HG02885 (cell line): ENCODE data around the gene DDX31.

ENCODE experiments used
- ATAC-seq: cut with Tn5 transposase; IDR thresholded peaks from one replicate; pipeline ENCODE4 v1.9.1; 2021; ENCODE audit warnings: mild to moderate bottlenecking; ENCODE audit not compliant: unreplicated experiment, poor library complexity

DDX31 gene

DNA sequence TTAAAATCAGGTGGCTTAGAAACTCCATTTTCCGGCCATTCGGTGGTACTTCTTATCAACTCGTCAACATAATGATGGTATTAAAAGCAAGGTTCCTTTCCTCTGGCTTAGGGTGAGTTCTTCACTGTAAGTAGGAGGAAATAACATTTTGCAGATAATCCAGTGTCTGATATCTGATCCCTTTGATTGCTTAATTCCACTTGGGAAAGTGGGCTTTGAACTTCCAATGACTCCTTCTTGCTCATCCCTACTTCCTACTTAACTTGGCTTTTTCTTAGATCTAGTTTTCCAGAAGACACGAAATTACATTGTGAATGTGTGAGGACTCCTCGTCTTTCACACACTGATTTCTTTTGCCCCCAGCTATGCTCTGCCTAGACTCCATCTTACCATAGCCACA lies 31.5 kb downstream of the DDX31 start:
- no peak for ATAC-seq

- no peak for ATAC-seq
Measured at GRCh38 chr9:132637801-132638200, 32.0 kb downstream of the DDX31 start.

DNA sequence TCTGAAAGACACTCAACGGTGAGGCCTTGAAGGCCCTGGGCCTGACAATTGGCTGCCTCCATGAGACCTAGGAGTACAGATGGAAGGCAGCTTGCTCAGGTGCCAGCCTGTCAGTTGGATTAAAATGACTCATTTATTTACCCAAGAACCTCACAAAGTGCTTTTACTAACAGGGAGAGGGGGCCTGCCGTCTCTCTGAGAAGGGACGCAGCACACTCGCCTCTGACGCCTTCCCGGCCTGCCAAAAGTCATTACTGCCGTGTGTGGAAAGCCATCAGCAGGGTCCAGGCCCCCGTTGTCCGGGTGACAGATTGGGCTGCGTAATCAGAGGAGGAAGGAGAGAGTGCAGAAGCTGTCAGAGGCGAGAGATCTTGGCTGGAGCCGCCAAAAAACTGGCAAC lies 32.4 kb downstream of the DDX31 start:
- ATAC-seq: no peak

- ATAC-seq: no peak
Measured at GRCh38 chr9:132634327-132634726, 35.5 kb downstream of the DDX31 start.

DNA sequence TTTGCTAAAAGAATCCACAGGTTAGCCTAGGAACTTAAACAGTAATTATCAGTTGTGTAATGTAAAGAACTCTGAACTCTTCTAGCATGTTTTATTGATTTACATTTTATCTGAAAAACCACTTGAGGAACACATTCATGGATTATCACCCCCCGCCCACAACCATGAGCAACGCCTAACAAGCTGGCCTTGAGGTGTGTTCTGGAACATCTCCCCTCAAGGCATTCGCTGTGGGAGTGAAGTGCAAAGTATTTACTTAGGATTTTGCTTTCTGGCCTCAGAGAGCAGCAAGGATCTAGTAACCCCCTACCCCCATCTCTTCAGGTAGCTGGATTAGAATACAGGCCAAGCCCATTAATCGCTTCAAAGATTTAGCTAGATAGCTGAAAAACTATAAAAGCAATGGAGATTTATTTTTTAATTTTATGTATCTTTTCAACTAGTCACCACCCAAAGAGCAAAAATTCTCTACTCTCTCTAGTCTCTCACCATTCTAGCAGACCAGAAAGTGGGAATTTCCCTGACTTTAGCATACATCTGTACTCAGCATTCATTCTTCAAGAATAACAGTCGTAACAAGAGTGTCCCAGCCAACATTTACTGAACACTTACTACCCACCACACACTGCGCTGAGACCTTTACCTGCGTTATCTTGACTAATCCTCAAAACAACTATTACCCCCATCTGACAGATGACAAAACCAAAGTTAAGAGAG lies 37.2 kb downstream of the DDX31 start:
- ATAC-seq: no peak

GRCh38 chr9:132631685-132632084 lies 38.1 kb downstream of the DDX31 start:
- no peak for ATAC-seq

- ATAC-seq: no peak
Measured at GRCh38 chr9:132631280-132631679, 38.5 kb downstream of the DDX31 start.

DNA sequence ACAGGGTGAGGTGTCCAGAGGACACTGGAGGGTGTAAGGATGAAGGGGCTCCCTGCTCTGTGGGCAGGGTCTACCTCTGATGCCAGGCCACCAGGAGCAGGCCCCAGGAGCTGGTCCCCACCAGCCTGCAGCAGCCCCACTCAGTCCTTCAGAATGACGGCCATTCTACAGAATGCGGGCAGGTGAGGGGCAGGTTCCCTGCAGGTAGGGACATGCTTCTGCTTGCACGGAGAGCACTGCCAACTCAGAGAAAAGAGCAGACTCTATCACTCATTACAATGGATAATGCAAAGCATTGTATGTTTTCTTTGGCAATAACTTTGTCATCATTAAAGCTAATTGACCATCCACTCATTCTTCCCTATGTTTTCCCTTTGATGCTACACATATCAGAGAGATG lies 39.0 kb downstream of the DDX31 start:
- no peak for ATAC-seq

DNA sequence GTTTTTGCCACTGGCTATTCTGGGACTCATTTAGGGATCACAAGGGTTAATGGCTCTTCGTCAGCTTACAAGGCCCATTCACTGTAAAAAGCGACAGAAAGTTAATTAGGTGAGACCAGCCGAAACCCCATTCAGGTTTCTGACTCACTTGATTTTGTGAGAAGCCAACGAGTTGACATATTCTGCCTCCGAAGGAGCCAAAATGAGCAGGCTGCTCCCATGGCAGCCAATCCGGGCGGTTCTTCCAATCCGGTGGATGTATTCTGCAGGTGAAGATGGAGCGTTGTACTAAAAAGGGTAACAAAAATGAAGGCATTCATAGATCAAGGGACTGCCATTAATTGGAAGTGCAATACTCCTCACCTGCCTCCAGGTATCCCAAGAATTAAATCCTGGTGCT lies 39.7 kb downstream of the DDX31 start:
- ATAC-seq: no peak

DNA sequence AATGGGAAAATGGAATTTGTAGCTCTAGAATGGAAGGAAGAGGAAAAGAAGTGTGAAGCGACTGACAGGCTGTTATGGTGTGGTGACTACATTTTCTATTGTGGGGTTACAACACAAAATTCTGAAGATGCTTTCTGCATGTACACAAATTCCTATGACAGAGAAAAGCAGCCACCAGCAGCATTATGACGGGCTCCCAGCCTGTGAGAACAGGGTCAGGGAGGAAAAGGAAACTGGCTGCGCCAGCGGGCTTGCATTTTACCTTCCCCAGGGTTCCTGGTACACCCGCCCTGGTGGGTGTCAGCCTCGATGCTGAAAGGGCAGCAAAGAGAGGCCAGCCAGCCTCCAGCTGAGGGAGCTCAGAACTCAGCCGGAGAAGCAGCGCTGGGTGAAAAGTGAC lies 41.0 kb downstream of the DDX31 start:
- ATAC-seq: no peak

DNA sequence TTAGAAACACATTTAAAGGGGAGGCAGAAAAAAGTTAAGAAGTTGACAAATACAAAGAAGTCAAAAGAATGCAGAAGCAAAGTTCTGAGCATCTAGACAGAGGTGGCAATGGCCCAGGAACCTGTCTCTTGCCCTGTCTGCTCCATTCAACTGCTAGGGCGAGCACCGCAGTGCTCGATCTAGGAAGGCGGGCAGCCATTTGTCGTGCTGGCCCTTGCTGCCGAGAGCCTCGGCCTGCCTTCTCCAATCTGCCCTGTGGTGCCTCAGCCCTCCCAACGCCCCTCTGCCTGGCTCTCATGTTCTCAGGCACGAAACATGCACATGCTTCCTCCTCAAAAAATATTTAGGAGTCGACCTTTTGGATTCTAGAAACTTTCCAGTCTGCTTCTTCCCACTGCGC lies 42.2 kb downstream of the DDX31 start:
- ATAC-seq: no peak

DNA sequence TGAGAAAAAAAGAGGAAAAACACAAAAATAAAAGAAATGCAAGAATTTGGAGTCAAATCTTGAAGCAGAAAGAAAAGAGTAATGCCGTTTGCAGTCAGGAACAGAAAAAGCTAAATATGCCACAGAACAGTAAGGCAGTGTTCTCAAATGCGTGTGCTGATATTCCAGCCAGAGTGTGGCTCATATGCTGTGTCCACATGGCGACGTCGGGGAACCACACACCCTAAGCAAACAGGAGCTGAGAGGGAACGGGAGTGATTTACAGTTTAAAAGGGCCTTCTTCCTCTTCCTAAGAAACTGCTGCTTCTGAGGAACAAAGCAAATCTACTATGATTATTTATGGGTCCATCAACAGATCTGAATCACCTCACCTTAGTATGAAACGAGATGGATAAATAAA lies 42.7 kb downstream of the DDX31 start:
- no peak for ATAC-seq

DNA sequence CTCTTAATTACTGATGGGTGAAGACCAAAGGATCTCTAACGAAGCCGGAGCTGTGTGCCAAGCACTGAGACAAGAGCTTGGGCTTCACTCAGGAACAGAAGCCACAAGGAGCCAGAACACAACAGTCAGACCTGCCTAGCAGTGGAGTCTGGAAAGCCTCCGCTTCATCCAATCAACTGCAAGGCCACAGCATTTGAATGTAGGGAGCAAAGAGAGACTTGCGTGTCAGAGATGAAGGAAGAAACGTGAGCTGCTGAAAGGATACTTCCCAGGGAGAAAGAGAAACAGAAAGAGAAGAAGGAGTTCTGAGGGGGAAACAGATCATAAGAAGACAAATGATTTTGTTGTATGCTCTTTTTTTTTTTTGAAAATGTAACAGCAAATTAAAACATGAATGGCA lies 43.5 kb downstream of the DDX31 start:
- no peak for ATAC-seq

- ATAC-seq: no peak
Measured at GRCh38 chr9:132622159-132622558, 47.6 kb downstream of the DDX31 start.

- ATAC-seq: no peak
Measured at GRCh38 chr9:132616725-132617124, 53.1 kb downstream of the DDX31 start.

DNA sequence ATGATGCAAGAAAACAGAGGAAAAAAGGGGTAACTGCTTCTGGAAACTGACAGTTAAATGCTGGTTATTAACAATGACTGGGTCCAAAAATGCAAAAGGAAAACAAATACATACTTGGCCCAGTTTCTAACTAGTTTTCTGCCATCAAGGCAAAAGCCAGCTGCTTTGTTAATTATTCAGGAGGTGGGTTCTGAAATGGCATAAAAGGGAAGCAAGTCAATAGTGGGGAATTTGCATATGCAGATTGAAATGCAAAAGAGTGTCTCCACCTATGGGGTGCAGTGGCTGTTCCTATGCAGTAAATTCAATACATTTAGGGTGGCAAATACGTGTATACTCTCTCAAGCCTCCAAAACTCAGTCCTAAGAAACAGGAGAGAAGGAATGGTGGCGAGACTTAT lies 54.0 kb downstream of the DDX31 start:
- no peak for ATAC-seq

- ATAC-seq: no peak
Measured at GRCh38 chr9:132614324-132614723, 55.5 kb downstream of the DDX31 start.

DNA sequence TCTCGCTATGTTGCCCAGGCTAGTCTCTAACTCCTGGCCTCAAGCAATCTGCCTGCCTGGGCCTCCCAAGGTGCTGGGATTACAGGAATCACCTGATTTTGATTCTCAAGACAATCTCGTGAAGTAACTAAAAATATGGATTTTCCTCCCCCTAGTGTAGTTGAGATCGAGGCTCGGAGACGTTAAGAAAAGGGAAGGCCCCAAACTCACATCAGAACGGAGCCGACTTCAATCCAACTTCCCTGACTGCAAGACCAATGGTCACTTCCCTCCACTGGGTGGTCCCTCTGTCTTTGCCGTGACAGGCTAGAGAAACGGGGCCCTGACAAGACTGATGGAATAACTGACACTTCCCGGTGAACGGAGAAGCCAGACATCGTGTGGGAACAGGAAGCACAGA lies 59.1 kb downstream of the DDX31 start:
- ATAC-seq: no peak

DNA sequence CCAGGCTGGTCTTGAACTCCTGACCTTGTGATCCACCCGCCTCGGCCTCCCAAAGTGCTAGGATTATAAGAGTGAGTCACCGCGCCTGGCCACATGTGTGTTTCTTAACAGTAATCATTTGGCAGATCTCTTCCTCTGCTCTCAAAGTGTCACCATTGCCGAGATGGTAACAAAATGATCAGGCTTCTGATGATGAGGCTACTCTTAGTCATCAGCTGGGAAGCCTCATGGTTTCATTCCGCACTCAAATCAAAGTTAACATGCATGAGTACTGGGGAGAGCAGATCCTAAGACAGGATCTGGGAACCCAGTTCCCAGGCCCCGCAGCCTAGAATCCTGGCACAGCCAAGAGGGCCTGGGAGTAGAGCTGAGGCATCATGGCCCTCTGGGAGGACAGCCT lies 60.0 kb downstream of the DDX31 start:
- no peak for ATAC-seq

DNA sequence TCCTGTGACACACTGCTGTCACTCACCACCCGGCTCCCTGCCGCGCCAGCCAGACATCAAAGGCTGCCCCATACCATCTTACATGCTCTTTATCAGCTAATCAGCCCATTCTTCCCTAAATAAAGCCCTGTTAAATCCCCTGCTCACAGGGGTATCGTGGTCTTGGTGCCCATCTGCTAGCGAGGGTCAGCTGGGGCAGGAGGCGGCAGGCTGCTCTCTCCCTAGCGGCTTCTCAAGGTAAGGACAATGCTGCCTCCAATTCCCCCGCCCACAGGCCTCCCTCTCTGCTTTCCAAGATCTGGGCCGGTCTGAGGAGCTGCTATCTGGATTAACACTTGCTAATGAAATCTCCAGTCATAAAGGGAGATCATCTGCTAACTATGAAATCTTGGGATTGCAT lies 60.6 kb downstream of the DDX31 start:
- no peak for ATAC-seq

- no peak for ATAC-seq
Measured at GRCh38 chr9:132606066-132606465, 63.7 kb downstream of the DDX31 start.

GRCh38 chr9:132605387-132605786 lies 64.4 kb downstream of the DDX31 start:
- ATAC-seq: no peak

- ATAC-seq: no peak
Measured at GRCh38 chr9:132602207-132602606, 67.6 kb downstream of the DDX31 start.
